ENCODE data around the gene HOPX.

HOPX gene

GRCh38 chr4:56708146-56708545 is 27.1 kb upstream of the HOPX start:
- H3K4me3 ChIP-seq (ENCODE audit: low read length): no peak overlapping the region
- DNase-seq (ENCODE audit: low read depth): no peak
- TF ChIP-seq, protein P1, sequence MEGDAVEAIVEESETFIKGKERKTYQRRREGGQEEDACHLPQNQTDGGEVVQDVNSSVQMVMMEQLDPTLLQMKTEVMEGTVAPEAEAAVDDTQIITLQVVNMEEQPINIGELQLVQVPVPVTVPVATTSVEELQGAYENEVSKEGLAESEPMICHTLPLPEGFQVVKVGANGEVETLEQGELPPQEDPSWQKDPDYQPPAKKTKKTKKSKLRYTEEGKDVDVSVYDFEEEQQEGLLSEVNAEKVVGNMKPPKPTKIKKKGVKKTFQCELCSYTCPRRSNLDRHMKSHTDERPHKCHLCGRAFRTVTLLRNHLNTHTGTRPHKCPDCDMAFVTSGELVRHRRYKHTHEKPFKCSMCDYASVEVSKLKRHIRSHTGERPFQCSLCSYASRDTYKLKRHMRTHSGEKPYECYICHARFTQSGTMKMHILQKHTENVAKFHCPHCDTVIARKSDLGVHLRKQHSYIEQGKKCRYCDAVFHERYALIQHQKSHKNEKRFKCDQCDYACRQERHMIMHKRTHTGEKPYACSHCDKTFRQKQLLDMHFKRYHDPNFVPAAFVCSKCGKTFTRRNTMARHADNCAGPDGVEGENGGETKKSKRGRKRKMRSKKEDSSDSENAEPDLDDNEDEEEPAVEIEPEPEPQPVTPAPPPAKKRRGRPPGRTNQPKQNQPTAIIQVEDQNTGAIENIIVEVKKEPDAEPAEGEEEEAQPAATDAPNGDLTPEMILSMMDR (conservative IDR thresholded peaks at IDR 0.05; ENCODE audit: low read depth, low read length): no peak

- TF ChIP-seq, protein P1 (conservative IDR thresholded peaks at IDR 0.05; ENCODE audit: low read depth, low read length): no peak
- H3K4me3 ChIP-seq (ENCODE audit: low read length): no peak overlapping the region
- no peak for DNase-seq (ENCODE audit: low read depth)
Measured at GRCh38 chr4:56705966-56706365, 24.9 kb upstream of the HOPX start.

GRCh38 chr4:56705334-56705733 is 24.2 kb upstream of the HOPX start:
- TF ChIP-seq, protein P1 (conservative IDR thresholded peaks at IDR 0.05; ENCODE audit: low read depth, low read length): no peak
- no peak for DNase-seq (ENCODE audit: low read depth)
- no peak overlapping the region for H3K4me3 ChIP-seq (ENCODE audit: low read length)

DNA sequence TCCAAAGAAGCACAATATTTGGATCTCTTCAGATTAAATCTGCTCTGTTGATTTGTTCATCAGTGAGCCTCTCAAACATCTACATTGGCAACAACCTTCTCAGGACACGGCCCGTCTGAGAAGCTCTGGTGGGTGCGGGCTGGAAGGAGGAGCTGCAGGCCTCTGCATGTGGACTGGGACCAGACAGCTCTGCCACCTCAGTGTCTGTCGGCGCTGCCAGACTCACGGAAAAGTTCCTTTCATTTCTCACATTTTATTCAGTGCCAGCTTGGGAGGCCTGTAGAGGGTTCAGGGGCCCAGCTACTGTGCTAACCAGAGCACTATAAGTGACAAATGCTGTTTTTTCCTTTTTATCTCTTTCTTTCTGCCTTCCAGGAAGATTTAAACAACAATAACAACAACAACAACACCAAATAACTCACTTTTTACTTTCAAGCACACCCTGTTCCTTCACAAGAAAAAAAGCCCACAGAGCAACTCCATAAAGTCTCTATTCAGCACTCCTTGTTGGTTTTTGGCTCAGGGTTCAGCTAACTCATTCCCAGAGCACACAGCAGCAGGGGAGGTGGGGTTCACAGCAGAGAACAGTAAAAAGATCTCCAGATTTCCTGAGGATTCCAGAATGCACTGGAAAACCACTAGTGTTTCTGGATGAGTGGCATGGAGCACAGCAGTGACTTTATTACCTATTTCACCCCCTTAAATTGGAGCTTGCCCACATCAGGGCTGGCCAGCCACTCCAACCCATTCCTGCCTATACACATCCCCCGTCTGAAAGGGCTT is 23.2 kb upstream of the HOPX start:
- no peak for DNase-seq (ENCODE audit: low read depth)
- H3K4me3 ChIP-seq (ENCODE audit: low read length): no peak overlapping the region
- TF ChIP-seq, protein P1 (conservative IDR thresholded peaks at IDR 0.05; ENCODE audit: low read depth, low read length): no peak

DNA sequence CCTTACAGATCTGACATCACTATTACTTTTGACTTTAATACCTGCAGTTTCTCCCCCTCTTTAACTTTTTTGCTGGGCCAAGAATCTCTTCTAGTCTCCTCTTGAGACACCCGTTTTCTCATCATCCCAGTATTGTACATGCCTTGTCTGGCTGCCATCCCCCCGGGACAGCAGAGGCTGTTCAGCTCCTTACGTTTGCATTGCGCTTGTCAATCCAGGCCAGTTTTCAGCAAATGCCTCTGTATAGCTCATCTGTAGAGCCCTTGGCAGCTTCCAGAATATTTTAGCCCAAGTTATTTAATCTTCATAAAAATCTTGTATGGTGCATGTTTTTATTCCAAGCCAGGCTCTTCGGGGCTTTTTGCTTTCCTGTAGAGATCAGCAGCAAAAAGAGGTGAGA is 22.3 kb upstream of the HOPX start:
- TF ChIP-seq, protein P1 (conservative IDR thresholded peaks at IDR 0.05; ENCODE audit: low read depth, low read length): no peak
- H3K4me3 ChIP-seq (ENCODE audit: low read length): no peak overlapping the region
- no peak for DNase-seq (ENCODE audit: low read depth)

DNA sequence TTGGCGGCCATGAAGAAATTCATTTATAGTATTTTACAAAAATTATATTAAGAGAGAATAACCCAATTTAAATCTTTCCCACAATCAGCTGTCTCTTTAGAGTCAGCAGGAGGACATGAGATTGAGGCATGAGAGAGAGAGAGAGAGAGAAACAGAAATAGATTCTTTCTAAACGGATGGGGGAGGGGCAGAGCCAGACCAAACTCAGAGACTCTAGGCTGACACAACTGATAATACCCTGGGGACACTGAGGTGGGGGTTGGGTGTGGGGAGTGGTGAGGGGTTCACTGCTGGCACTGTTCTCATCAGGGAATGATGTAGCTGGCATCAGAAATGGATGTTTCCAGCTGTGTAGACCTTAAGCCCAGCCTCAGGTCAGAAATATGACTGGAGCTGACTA is 20.5 kb upstream of the HOPX start:
- TF ChIP-seq, protein P1 (conservative IDR thresholded peaks at IDR 0.05; ENCODE audit: low read depth, low read length): no peak

DNA sequence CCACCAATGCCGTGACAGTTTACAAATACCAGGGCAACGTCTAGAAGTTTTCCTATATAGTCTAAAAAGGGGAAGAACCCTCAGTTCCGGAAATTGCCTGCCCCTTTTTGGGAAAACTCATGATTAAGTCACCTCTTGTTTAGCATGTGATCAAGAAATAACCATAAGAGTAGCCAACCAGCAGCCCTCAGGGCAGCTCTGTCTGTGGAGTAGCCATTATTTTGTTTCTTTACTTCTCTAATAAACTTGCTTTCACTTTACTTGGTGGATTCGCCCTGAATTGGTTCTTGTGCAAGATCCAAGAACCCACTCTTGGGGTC is 20.0 kb upstream of the HOPX start:
- TF ChIP-seq, protein P1 (conservative IDR thresholded peaks at IDR 0.05; ENCODE audit: low read depth, low read length): no peak
- H3K4me3 ChIP-seq (ENCODE audit: low read length): no peak overlapping the region
- no peak for DNase-seq (ENCODE audit: low read depth)

More for the DNA sequence above, 20.5 kb upstream of the HOPX start:
- DNase-seq (ENCODE audit: low read depth): no peak
- no peak overlapping the region for H3K4me3 ChIP-seq (ENCODE audit: low read length)
